HCT116 (cell line): Measurements from ENCODE around the gene PTPRA. TPM values are rescaled to one million over a fixed set of nuclear protein-coding genes. Genes with fewer than 3 reads are reported as not detected.

Experiments used
- ATAC-seq: fragments of 200-7000 bp; cut with Tn5 transposase; 2 replicates; pipeline ENCODE4 v1.9.1; 2020; ENCODE audit warnings: mild to moderate bottlenecking, moderate library complexity
- BruUV-seq: library from RNA; stranded (reverse); fragments of 400-500 nt; replicated peaks from 2 replicates; lab custom pipeline; 2021; lab: Mats Ljungman, UMichigan
- CTCF ChIA-PET: fragments of 300-600 bp; sonication (Branson Sonifier 250); formaldehyde crosslinking; loops from one replicate; lab custom pipeline; 2021; ENCODE audit warnings: antibody characterized with exemption; lab: Charles Lee
- POLR2A ChIA-PET: fragments of 300-600, 350-600 bp; sonication (Branson Sonifier 250); formaldehyde crosslinking; loops from one replicate; lab custom pipeline; 2021; ENCODE audit warnings: antibody characterized with exemption; lab: Charles Lee
- RAD21 ChIA-PET, 2 experiments: fragments of 300-600 bp; sonication (Branson Sonifier 250); formaldehyde crosslinking; loops; one replicate each; lab custom pipeline; 2023; ENCODE audit warnings: low total read pairs in 2 of 2; ENCODE audit not compliant: uncharacterized antibody in 2 of 2, unreplicated experiment in 2 of 2, low non-redundant PET in 1 of 2; lab: Charles Lee
- DNase-seq: peaks from one replicate; pipeline ENCODE4 v3.0.0-alpha.2; 2010; ENCODE audit warnings: low read depth, low spot score
- H2AFZ ChIP-seq: fragments of 200-600 bp; shearing (Covaris generic), sonication (generic); 2 replicates; pipeline ENCODE4 v1.6.1; 2017; ENCODE audit warnings: low read depth, mixed run types, mixed read lengths, antibody characterized with exemption, low read length; ENCODE audit not compliant: poor library complexity, severe bottlenecking
- H3K27ac ChIP-seq: 2 replicates; pipeline ENCODE4 v1.5.1; 2012; ENCODE audit warnings: low read depth, low read length
- H3K27me3 ChIP-seq: fragments of 200-600 bp; sonication (generic); 2 replicates; pipeline ENCODE4 v1.6.1; 2016; ENCODE audit warnings: mixed run types, low read length, mixed read lengths; ENCODE audit not compliant: insufficient read depth
- H3K36me3 ChIP-seq, 2 experiments: fragments of 200-500 bp in 1 of 2; fragments of 200-600 bp in 1 of 2; sonication (Bioruptor generic) in 1 of 2; sonication (generic) in 1 of 2; 2 replicates each; pipeline versions ENCODE4 v1.5.1 to v1.6.1; 2014 to 2016; ENCODE audit warnings: low read length in 2 of 2, inconsistent platforms in 1 of 2, mixed read lengths in 1 of 2, mixed run types in 1 of 2; ENCODE audit not compliant: insufficient read depth in 2 of 2, control insufficient read depth in 1 of 2
- H3K4me1 ChIP-seq, 2 experiments: fragments of 200-600 bp in 1 of 2; sonication (generic) in 1 of 2; 2 replicates each; pipeline versions ENCODE4 v1.5.1 to v1.6.1; 2012 to 2017; ENCODE audit warnings: low read length in 2 of 2, inconsistent platforms in 1 of 2, mild to moderate bottlenecking in 1 of 2, mixed read lengths in 1 of 2, mixed run types in 1 of 2, moderate library complexity in 1 of 2; ENCODE audit not compliant: insufficient read depth in 2 of 2, control insufficient read depth in 1 of 2
- H3K4me2 ChIP-seq: fragments of 200-600 bp; sonication (generic); 2 replicates; pipeline ENCODE4 v1.6.1; 2017; ENCODE audit warnings: mixed run types, low read length, mixed read lengths
- H3K4me3 ChIP-seq, 2 experiments: fragments of 200-600 bp in 1 of 2; sonication (generic) in 1 of 2; replicated peaks in 1 of 2; 2 replicates each; pipeline ENCODE4 v1.5.1; 2011 to 2016; ENCODE audit warnings: low read length in 2 of 2, control low read depth in 1 of 2, low read depth in 1 of 2, mild to moderate bottlenecking in 1 of 2, mixed read lengths in 1 of 2, mixed run types in 1 of 2
- H3K79me2 ChIP-seq: fragments of 200-600 bp; sonication (generic); 2 replicates; pipeline ENCODE4 v1.6.1; 2017; ENCODE audit warnings: mild to moderate bottlenecking, mixed run types, low read length, moderate library complexity, mixed read lengths; ENCODE audit not compliant: insufficient read depth
- H3K9ac ChIP-seq: fragments of 200-600 bp; sonication (generic); 2 replicates; pipeline ENCODE4 v1.6.1; 2016; ENCODE audit warnings: low read length, mixed read lengths
- H3K9me2 ChIP-seq: fragments of 200-600 bp; sonication (generic), shearing (Covaris generic); 2 replicates; pipeline ENCODE4 v1.6.1; 2017; ENCODE audit warnings: mixed run types, mild to moderate bottlenecking, moderate library complexity; ENCODE audit not compliant: insufficient read depth
- H3K9me3 ChIP-seq, 2 experiments: fragments of 200-500 bp in 1 of 2; fragments of 200-600 bp in 1 of 2; sonication (Bioruptor generic) in 1 of 2; sonication (generic) in 1 of 2; 2 replicates each; pipeline ENCODE4 v1.6.1; 2014 to 2017; ENCODE audit warnings: low read length in 2 of 2, mixed read lengths in 2 of 2, inconsistent platforms in 1 of 2, low read depth in 1 of 2, mild to moderate bottlenecking in 1 of 2, mixed run types in 1 of 2, moderate library complexity in 1 of 2; ENCODE audit not compliant: control insufficient read depth in 1 of 2, insufficient read depth in 1 of 2
- H4K20me1 ChIP-seq: fragments of 200-600 bp; sonication (generic), shearing (Covaris generic); 2 replicates; pipeline ENCODE4 v1.6.1; 2017; ENCODE audit warnings: mixed run types, mild to moderate bottlenecking, moderate library complexity; ENCODE audit not compliant: insufficient read depth
- CBX3 ChIP-seq: IDR thresholded peaks from 2 replicates; pipeline ENCODE4 v1.6.1; 2012; ENCODE audit warnings: low read depth
- CEBPB ChIP-seq: IDR thresholded peaks from 2 replicates; pipeline ENCODE4 v1.6.1; 2012; ENCODE audit warnings: low read depth
- EGR1 ChIP-seq: IDR thresholded peaks from 2 replicates; pipeline ENCODE4 v1.6.1; 2012; ENCODE audit warnings: low read depth
- EZH2 ChIP-seq: fragments of 200-600 bp; sonication (generic); IDR thresholded peaks from 2 replicates; pipeline ENCODE4 v1.6.1; 2017; ENCODE audit warnings: antibody characterized with exemption, mixed run types
- FOSL1 ChIP-seq: IDR thresholded peaks from 2 replicates; pipeline ENCODE4 v1.6.1; 2012; ENCODE audit warnings: low read depth
- POLR2AphosphoS5 ChIP-seq: IDR thresholded peaks from 2 replicates; pipeline ENCODE4 v1.6.1; 2011; ENCODE audit warnings: mild to moderate bottlenecking, low read depth, low read length, moderate library complexity
- RAD21 ChIP-seq: IDR thresholded peaks from 2 replicates; pipeline ENCODE4 v1.6.1; 2012; ENCODE audit warnings: low read depth, mild to moderate bottlenecking
- REST ChIP-seq: IDR thresholded peaks from 2 replicates; pipeline ENCODE4 v1.6.1; 2012; ENCODE audit warnings: low read depth
- SIN3A ChIP-seq: IDR thresholded peaks from 2 replicates; pipeline ENCODE4 v1.6.1; 2012; ENCODE audit warnings: low read depth
- SP1 ChIP-seq: IDR thresholded peaks from 2 replicates; pipeline ENCODE4 v1.6.1; 2012; ENCODE audit warnings: low read depth
- SRF ChIP-seq: IDR thresholded peaks from 2 replicates; pipeline ENCODE4 v1.6.1; 2012; ENCODE audit warnings: low read depth
- TCF7L2 ChIP-seq: IDR thresholded peaks from 2 replicates; pipeline ENCODE4 v1.7.0; 2011; ENCODE audit warnings: borderline replicate concordance, inconsistent platforms; ENCODE audit not compliant: insufficient read depth, insufficient read length; ENCODE audit errors: extremely low read depth
- YY1 ChIP-seq: IDR thresholded peaks from 2 replicates; pipeline ENCODE4 v1.6.1; 2011; ENCODE audit warnings: low read length, low read depth, moderate library complexity, mild to moderate bottlenecking; ENCODE audit not compliant: insufficient replicate concordance; ENCODE audit errors: extremely low read depth
- ZFX ChIP-seq: fragments of 450-650 bp; IDR thresholded peaks from 2 replicates; pipeline ENCODE4 v1.6.1; 2017
- ZNF274 ChIP-seq: fragments of 200-500 bp; sonication (Bioruptor generic); IDR thresholded peaks from 2 replicates; pipeline ENCODE4 v1.6.1; 2014; ENCODE audit warnings: mild to moderate bottlenecking, low read depth, low read length, inconsistent platforms
- intact Hi-C: fragments of 100-400 bp; cut with micrococcal nuclease; formaldehyde crosslinking; loops from 2 replicates; pipeline ENCODE4 v1.10.0; 2022
- total RNA-seq: library from RNA; stranded (reverse); gene quantifications from one replicate; pipeline ENCODE4 v1.2.1, GENCODE V29; 2021; ENCODE audit not compliant: unreplicated experiment

Gene PTPRA
- total RNA-seq, 1 experiment from 2014 or later: 44.6 TPM

DNA sequence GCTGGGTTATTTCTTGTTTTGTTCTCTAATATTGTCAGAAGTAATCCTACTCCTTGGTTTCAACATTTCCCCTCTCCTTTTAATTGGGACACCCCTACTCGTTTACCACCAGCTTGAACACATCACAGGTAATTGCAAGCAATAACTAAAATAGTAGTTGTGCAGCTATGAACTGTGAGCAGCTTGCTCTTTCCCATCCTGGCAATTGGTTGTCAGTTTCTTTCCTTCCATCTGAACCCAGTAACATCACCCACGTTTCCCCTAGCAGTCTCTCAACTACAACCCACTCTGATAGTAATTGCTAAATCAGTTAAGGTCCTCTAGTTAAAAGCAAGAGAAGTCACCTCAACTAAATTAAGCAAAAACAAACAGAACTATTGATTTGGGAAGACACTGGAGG lies 122.5 kb downstream of the PTPRA start:
- no TSS peak for BruUV-seq
- H2AFZ ChIP-seq: no peak overlapping the region
- peaks cover 0 to 10% of the 10 kb centered on the region in 2 experiments; a peak in 3 of 4 replicates for H3K36me3 ChIP-seq
- no peak overlapping the region for H3K9ac ChIP-seq
- DNase-seq: no peak
- intact Hi-C loops: no loop called here
- H3K4me3 ChIP-seq: no peak overlapping the region
- ATAC-seq: no peak
- no peak overlapping the region for H3K4me2 ChIP-seq
- H4K20me1 ChIP-seq: no peaks in the 10 kb centered on the region
- RAD21 ChIA-PET: no interaction called here
- H3K27me3 ChIP-seq: no peaks in the 10 kb centered on the region
- POLR2A ChIA-PET: no interaction called here
- TF ChIP-seq SIN3A: no peak
- no peak for TF ChIP-seq YY1
- no peak for TF ChIP-seq SRF
- TF ChIP-seq REST: no peak
- TF ChIP-seq CEBPB: no peak
- no peak for TF ChIP-seq EZH2
- TF ChIP-seq EGR1: no peak
- no peak for TF ChIP-seq POLR2AphosphoS5
- no peak for TF ChIP-seq TCF7L2
- TF ChIP-seq SP1: no peak
- no peak for TF ChIP-seq RAD21
- no peak for TF ChIP-seq CBX3
- no peak for TF ChIP-seq ZFX
- no peak for TF ChIP-seq FOSL1
- TF ChIP-seq ZNF274: no peak
- TF ChIP-seq, all 23 proteins: peak for 0
- H3K9me2 ChIP-seq: no peaks in the 10 kb centered on the region
- H3K9me3 ChIP-seq: no peaks in the 10 kb centered on the region
- H3K27ac ChIP-seq: no peak overlapping the region
- CTCF ChIA-PET: no interaction called here
- no peaks in the 10 kb centered on the region for H3K4me1 ChIP-seq
- no peaks in the 10 kb centered on the region for H3K79me2 ChIP-seq
